Measurements from ENCODE around the gene LAMP2. TPM values are rescaled to one million over a fixed set of nuclear protein-coding genes. Genes with fewer than 3 reads are reported as not detected.

The LAMP2 gene
- total and polyA plus RNA-seq, 2 of the 4 experiments (the other 2 are of a cell fraction) = 78.1 to 129 TPM

DNA sequence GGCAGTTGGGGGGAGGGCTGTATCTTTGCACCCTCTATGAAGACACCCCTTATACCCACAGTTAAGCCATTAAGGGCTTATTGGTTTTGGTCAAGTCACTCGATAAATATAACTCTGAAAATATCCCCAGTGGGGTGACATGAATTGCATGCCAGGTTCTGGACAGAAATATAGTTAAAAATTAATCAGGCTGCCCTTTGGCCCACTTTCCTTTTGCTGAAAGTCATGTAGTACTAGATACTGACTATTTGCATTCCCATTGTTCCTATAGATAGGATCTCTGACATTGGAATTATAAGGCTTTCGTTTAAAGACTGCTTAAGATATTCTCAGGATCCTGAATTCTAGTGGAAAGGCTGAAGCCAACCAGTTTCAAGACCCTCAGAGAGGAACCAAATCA lies 43.5 kb upstream of the LAMP2 start:
- no peak overlapping the region for H3K18ac ChIP-seq (ENCODE audit: low read depth, low read length)
- no peak overlapping the region for H3K23ac ChIP-seq (ENCODE audit: low read depth, low read length)
- H2AFZ ChIP-seq (replicated peaks; ENCODE audit: low read length, poor library complexity) = no peak overlapping the region
- H2AK9ac ChIP-seq (replicated peaks; ENCODE audit: low read depth, low read length, poor library complexity) = no peak overlapping the region
- H3K4me2 ChIP-seq (ENCODE audit: low read depth, low read length) = no peak overlapping the region
- H3K27ac ChIP-seq (ENCODE audit: insufficient read depth, low read length) = no peak overlapping the region
- no peak overlapping the region for H3K4ac ChIP-seq (ENCODE audit: low read depth, low read length)
- DNase-seq = no peak
- whole genome bisulfite sequencing, 2 experiments (ENCODE audit: extremely low coverage in 2 of 2, insufficient read length in 1 of 2) = no CpG with 5 or more reads among the region's 2 CpGs
- ChIA-PET CTCF (no interaction called here), POLR2A (ENCODE audit: unreplicated experiment) (no interaction called here)
- H3K9me1 ChIP-seq (ENCODE audit: insufficient read depth, low read length) = no peaks in the 10 kb centered on the region
- no peaks in the 10 kb centered on the region for H4K20me1 ChIP-seq (ENCODE audit: insufficient read depth, low read length)
- H3K56ac ChIP-seq (ENCODE audit: extremely low read depth, insufficient read depth, low read length) = no peak overlapping the region
- TF ChIP-seq RAD21 (IDR thresholded peaks at IDR 0.05; ENCODE audit: low read length) (no peak), CHD1 (IDR thresholded peaks at IDR 0.05; ENCODE audit: low read depth, low read length) (no peak), RCOR1 (IDR thresholded peaks at IDR 0.05; ENCODE audit: insufficient replicate concordance, low read length) (no peak), BHLHE40 (IDR thresholded peaks at IDR 0.05; ENCODE audit: low read depth, low read length) (no peak), SMC3 (IDR thresholded peaks at IDR 0.05; ENCODE audit: low read depth, low read length) (no peak), MXI1 (IDR thresholded peaks at IDR 0.05; ENCODE audit: borderline replicate concordance, low read depth, low read length) (no peak)
- ATAC-seq (ENCODE audit: low read depth) = no peak
- no peak overlapping the region for H3K4me3 ChIP-seq (ENCODE audit: insufficient read depth, low read depth, low read length)
- no peak overlapping the region for H2BK120ac ChIP-seq (ENCODE audit: low read depth, low read length)
- BruUV-seq (replicated peaks) = no TSS peak
- H3K9me3 ChIP-seq (ENCODE audit: control insufficient read depth, insufficient read depth, low read length) = no peaks in the 10 kb centered on the region
- H2BK20ac ChIP-seq (ENCODE audit: low read depth, low read length) = no peak overlapping the region
- no peaks in the 10 kb centered on the region for H3K4me1 ChIP-seq (ENCODE audit: control insufficient read depth, insufficient read depth, low read length)
- H4K5ac ChIP-seq (ENCODE audit: low read depth, low read length) = no peak overlapping the region
- intact Hi-C loops (cut with micrococcal nuclease) = no loop called here
- H4K8ac ChIP-seq (ENCODE audit: low read depth in 2 of 2, low read length in 2 of 2) = no peak overlapping the region
- no peak overlapping the region for H3K9ac ChIP-seq (ENCODE audit: low read depth, low read length)
- H3K27me3 ChIP-seq (ENCODE audit: control insufficient read depth, insufficient read depth, low read length) = no peaks in the 10 kb centered on the region
- no peak overlapping the region for H2BK15ac ChIP-seq (ENCODE audit: low read depth, low read length)
- H3K14ac ChIP-seq (replicated peaks; ENCODE audit: low read depth, low read length) = no peak overlapping the region
- H2BK5ac ChIP-seq (ENCODE audit: low read depth, low read length, poor library complexity, severe bottlenecking) = no peak overlapping the region
- no peaks in the 10 kb centered on the region for H3K79me1 ChIP-seq (ENCODE audit: low read depth in 1 of 2, low read length in 2 of 2)
- H4K91ac ChIP-seq (ENCODE audit: insufficient read depth, low read depth, low read length) = no peak overlapping the region
- in situ Hi-C loops (cut with MboI; ENCODE audit: low sequenced_read_pairs) = loop anchor here (25.0 kb wide), 1 partner anchor 250 kb away; no protein-coding TSS in a partner anchor
- no peaks in the 10 kb centered on the region for H3K36me3 ChIP-seq (ENCODE audit: control insufficient read depth, insufficient read depth, low read length)
- dilution Hi-C loops (cut with HindIII; ENCODE audit: low sequenced_read_pairs, unreplicated experiment) = no loop called here
- H2AK5ac ChIP-seq (ENCODE audit: low read depth, low read length) = no peak overlapping the region

Measured in IMR-90 (cell line).